Liver (tissue), 9 donors: Measurements from ENCODE around the gene CEPT1. TPM values are rescaled to one million over a fixed set of nuclear protein-coding genes. Genes with fewer than 3 reads are reported as not detected.

Experiments
- DNase-seq: peaks from one replicate; pipeline ENCODE4 v3.0.0-alpha.2; 2017; ENCODE audit warnings: low spot score
- H3K27ac ChIP-seq, 2 donors: one replicate each; pipeline ENCODE4 v1.7.0; 2013; ENCODE audit warnings: inconsistent platforms in 2 of 2, low read length in 2 of 2, control low read depth in 1 of 2, low read depth in 1 of 2, mild to moderate bottlenecking in 1 of 2
- H3K27me3 ChIP-seq, 4 donors: one replicate each; pipeline versions ENCODE4 v1.6.1 to v1.7.0; 2013; ENCODE audit warnings: low read length in 3 of 4, inconsistent platforms in 1 of 4, mild to moderate bottlenecking in 1 of 4, moderate library complexity in 1 of 4; ENCODE audit not compliant: control insufficient read depth in 4 of 4, insufficient read depth in 4 of 4
- H3K36me3 ChIP-seq, 4 donors: one replicate each; pipeline versions ENCODE4 v1.6.1 to v1.7.0; 2013; ENCODE audit warnings: low read length in 3 of 4, mild to moderate bottlenecking in 3 of 4, low read depth in 1 of 4, moderate library complexity in 1 of 4; ENCODE audit not compliant: control insufficient read depth in 4 of 4, insufficient read depth in 3 of 4
- H3K4me1 ChIP-seq, 4 donors: one replicate each; pipeline versions ENCODE4 v1.6.1 to v1.7.0; 2013; ENCODE audit warnings: low read length in 3 of 4, mild to moderate bottlenecking in 3 of 4, moderate library complexity in 1 of 4; ENCODE audit not compliant: control insufficient read depth in 4 of 4, insufficient read depth in 4 of 4
- H3K4me3 ChIP-seq, 3 donors: one replicate each; pipeline versions ENCODE4 v1.6.1 to v1.7.0; 2013; ENCODE audit warnings: low read length in 3 of 3, control low read depth in 1 of 3, low read depth in 1 of 3, mild to moderate bottlenecking in 1 of 3
- H3K9ac ChIP-seq, 2 donors: one replicate each; pipeline ENCODE4 v1.7.0; 2013; ENCODE audit warnings: low read length in 2 of 2, mild to moderate bottlenecking in 2 of 2, moderate library complexity in 2 of 2, control low read depth in 1 of 2, low read depth in 1 of 2
- H3K9me3 ChIP-seq, 4 donors: one replicate each; pipeline versions ENCODE4 v1.6.1 to v1.7.0; 2013; ENCODE audit warnings: low read length in 3 of 4; ENCODE audit not compliant: control insufficient read depth in 4 of 4
- EGR1 ChIP-seq, 2 donors: IDR thresholded peaks; 2 replicates each; pipeline ENCODE4 v1.6.1; 2016 to 2018; ENCODE audit warnings: antibody characterized with exemption in 2 of 2, low read depth in 2 of 2
- FOXA1 ChIP-seq: IDR thresholded peaks from 2 replicates; pipeline ENCODE4 v1.6.1; 2016; ENCODE audit warnings: antibody characterized with exemption
- FOXA2 ChIP-seq: IDR thresholded peaks from 2 replicates; pipeline ENCODE4 v1.6.1; 2016; ENCODE audit warnings: antibody characterized with exemption
- HNF4A ChIP-seq, 2 donors: conservative IDR thresholded peaks; 2 replicates each; pipeline ENCODE4 v1.6.1; 2016; ENCODE audit warnings: antibody characterized with exemption in 2 of 2, mild to moderate bottlenecking in 2 of 2
- HNF4G ChIP-seq: IDR thresholded peaks from 2 replicates; pipeline ENCODE4 v1.6.1; 2016; ENCODE audit warnings: antibody characterized with exemption
- JUND ChIP-seq, 2 donors: IDR thresholded peaks; 2 replicates each; pipeline ENCODE4 v1.6.1; 2016; ENCODE audit warnings: antibody characterized with exemption in 2 of 2
- MAX ChIP-seq: IDR thresholded peaks from 2 replicates; pipeline ENCODE4 v1.6.1; 2016; ENCODE audit warnings: antibody characterized with exemption
- NR2F2 ChIP-seq: IDR thresholded peaks from 2 replicates; pipeline ENCODE4 v1.6.1; 2016; ENCODE audit warnings: antibody characterized with exemption
- RAD21 ChIP-seq, 2 donors: IDR thresholded peaks; 2 replicates each; pipeline ENCODE4 v1.6.1; 2016; ENCODE audit warnings: antibody characterized with exemption in 2 of 2, mild to moderate bottlenecking in 2 of 2
- RXRA ChIP-seq, 2 donors: IDR thresholded peaks; 2 replicates each; pipeline ENCODE4 v1.6.1; 2017 to 2018; ENCODE audit warnings: antibody characterized with exemption in 2 of 2, mild to moderate bottlenecking in 1 of 2
- SP1 ChIP-seq: IDR thresholded peaks from 2 replicates; pipeline ENCODE4 v1.6.1; 2018; ENCODE audit warnings: antibody characterized with exemption, mild to moderate bottlenecking
- TAF1 ChIP-seq: conservative IDR thresholded peaks from 2 replicates; pipeline ENCODE4 v1.6.1; 2016; ENCODE audit warnings: antibody characterized with exemption, mild to moderate bottlenecking
- YY1 ChIP-seq: IDR thresholded peaks from 2 replicates; pipeline ENCODE4 v1.6.1; 2016; ENCODE audit warnings: antibody characterized with exemption, mild to moderate bottlenecking
- ZBTB33 ChIP-seq: IDR thresholded peaks from 2 replicates; pipeline ENCODE4 v1.6.1; 2016; ENCODE audit warnings: antibody characterized with exemption
- WGBS: extraction: QIAGEN DNeasy Blood & Tissue Kit; methylation state at CpG from one replicate; pipeline ENCODE4 v1.1.7; 2013; 5-methylcytosine and 5-hydroxymethylcytosine counted together
- polyA plus RNA-seq, 2 donors: library from polyadenylated mRNA; stranded (reverse) in 1 of 2; unstranded in 1 of 2; fragments of 200-250 nt in 1 of 2; fragments of >200 nt in 1 of 2; fragmentation: Nextera tagmentation in 1 of 2; extraction: Ambion mirVana in 1 of 2; gene quantifications; one replicate each; pipeline versions ENCODE4 v1.2.1 to v1.2.3, GENCODE V29; 2013 to 2015
- total RNA-seq, 2 donors: library from RNA; depleted of rRNA; stranded (reverse); fragments of >200 nt; gene quantifications; one replicate each; pipeline ENCODE4 v1.2.3, GENCODE V29; 2014
- TF ChIP-seq, protein P1 (sequence below): fragments of 150-350 bp; IDR thresholded peaks from 2 replicates; pipeline ENCODE4 v1.5.1; 2017; ENCODE audit warnings: improper control_type of control experiment, low read depth, low read length; ENCODE audit not compliant: missing input control
- TF ChIP-seq, protein P2 (sequence below): IDR thresholded peaks from 2 replicates; pipeline ENCODE4 v1.6.1; 2016; ENCODE audit warnings: antibody characterized with exemption
- donor health status: healthy.
- donor health status: healthy.
- donor health status: healthy.
- donor health status: healthy.
- donor health status: healthy.

CEPT1 gene
- total and polyA plus RNA-seq, 4 donors, result 10.0 to 37.3 (median 27.7) TPM

DNA sequence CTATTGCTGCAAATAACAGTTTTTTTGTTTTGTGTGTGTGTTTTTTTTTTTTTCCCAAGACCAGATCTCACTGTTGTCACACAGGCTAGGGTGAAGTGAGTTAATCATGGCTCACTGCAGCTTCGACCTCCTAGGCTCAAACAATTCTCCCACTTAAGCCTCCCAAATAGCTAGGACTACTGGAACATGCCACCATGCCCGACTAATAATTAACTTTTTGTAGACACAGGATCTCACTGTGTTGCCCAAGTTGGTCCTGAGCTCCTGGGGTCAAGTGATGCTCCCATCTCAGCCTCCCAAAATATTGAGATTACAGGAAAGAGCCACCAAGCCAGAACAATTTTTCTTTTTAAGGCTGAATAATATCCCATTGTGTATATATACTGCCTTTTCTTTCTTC lies 35.0 kb upstream of the CEPT1 start:
- H3K27ac ChIP-seq, result no peak overlapping the region
- WGBS, result 81% methylated on average over 2 of the region's 2 CpGs

GRCh38 chr1:111110197-111110899 lies 29.7 kb upstream of the CEPT1 start:
- WGBS, result 75% methylated on average over 1 of the region's 1 CpG
- no peak for DNase-seq

More for the DNA sequence above, 35.0 kb upstream of the CEPT1 start:
- Histone ChIP-seq H3K9ac (no peak overlapping the region), H3K4me3 (no peak overlapping the region), H3K9me3 (peaks cover 0 to 6% (median 4%) of the 10 kb centered on the region in 4 donors), H3K4me1 (peaks cover 0 to 3% (median 1%) of the 10 kb centered on the region in 4 donors), H3K27me3 (no peaks in the 10 kb centered on the region), H3K36me3 (no peaks in the 10 kb centered on the region)
- no peak for TF ChIP-seq TAF1
- TF ChIP-seq HNF4A (conservative IDR thresholded peaks at IDR 0.05), result no peak
- TF ChIP-seq RAD21 (IDR thresholded peaks at IDR 0.05), result no peak
- TF ChIP-seq YY1, result no peak
- no peak for TF ChIP-seq JUND (IDR thresholded peaks at IDR 0.05)
- TF ChIP-seq NR2F2, result no peak
- no peak for TF ChIP-seq FOXA1
- no peak for TF ChIP-seq EGR1 (IDR thresholded peaks at IDR 0.05; ENCODE audit: low read depth in 2 of 2)
- TF ChIP-seq MAX, result no peak
- no peak for TF ChIP-seq RXRA (IDR thresholded peaks at IDR 0.05)
- TF ChIP-seq, protein P1, sequence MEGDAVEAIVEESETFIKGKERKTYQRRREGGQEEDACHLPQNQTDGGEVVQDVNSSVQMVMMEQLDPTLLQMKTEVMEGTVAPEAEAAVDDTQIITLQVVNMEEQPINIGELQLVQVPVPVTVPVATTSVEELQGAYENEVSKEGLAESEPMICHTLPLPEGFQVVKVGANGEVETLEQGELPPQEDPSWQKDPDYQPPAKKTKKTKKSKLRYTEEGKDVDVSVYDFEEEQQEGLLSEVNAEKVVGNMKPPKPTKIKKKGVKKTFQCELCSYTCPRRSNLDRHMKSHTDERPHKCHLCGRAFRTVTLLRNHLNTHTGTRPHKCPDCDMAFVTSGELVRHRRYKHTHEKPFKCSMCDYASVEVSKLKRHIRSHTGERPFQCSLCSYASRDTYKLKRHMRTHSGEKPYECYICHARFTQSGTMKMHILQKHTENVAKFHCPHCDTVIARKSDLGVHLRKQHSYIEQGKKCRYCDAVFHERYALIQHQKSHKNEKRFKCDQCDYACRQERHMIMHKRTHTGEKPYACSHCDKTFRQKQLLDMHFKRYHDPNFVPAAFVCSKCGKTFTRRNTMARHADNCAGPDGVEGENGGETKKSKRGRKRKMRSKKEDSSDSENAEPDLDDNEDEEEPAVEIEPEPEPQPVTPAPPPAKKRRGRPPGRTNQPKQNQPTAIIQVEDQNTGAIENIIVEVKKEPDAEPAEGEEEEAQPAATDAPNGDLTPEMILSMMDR, result no peak
- TF ChIP-seq ZBTB33, result no peak
- TF ChIP-seq HNF4G, result no peak
- TF ChIP-seq, protein P2, sequence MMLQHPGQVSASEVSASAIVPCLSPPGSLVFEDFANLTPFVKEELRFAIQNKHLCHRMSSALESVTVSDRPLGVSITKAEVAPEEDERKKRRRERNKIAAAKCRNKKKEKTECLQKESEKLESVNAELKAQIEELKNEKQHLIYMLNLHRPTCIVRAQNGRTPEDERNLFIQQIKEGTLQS, result no peak
- TF ChIP-seq SP1, result no peak
- DNase-seq, result no peak

More at GRCh38 chr1:111110197-111110899, 29.7 kb upstream of the CEPT1 start:
- Histone ChIP-seq H3K27me3 (no peaks in the 10 kb centered on the region), H3K4me3 (no peak overlapping the region), H3K27ac (no peak overlapping the region), H3K36me3 (no peaks in the 10 kb centered on the region), H3K9me3 (peaks cover 0 to 6% (median 4%) of the 10 kb centered on the region in 4 donors), H3K9ac (no peak overlapping the region), H3K4me1 (peaks cover 0 to 11% (median 5%) of the 10 kb centered on the region in 4 donors)
- TF ChIP-seq HNF4A (conservative IDR thresholded peaks at IDR 0.05) (peak in 1 of 2 donors; percentile 72), SP1 (peak; percentile 84), HNF4G (peak; percentile 40), FOXA2 (peak; percentile 91), FOXA1 (peak; percentile 93), NR2F2 (no peak), YY1 (peak; percentile 18), ZBTB33 (no peak), RXRA (IDR thresholded peaks at IDR 0.05) (peak; percentile 26 to 47), RAD21 (IDR thresholded peaks at IDR 0.05) (peak in 1 of 2 donors; percentile 63)
